Fibroblast of skin of right biceps (primary cell): Measurements from ENCODE around the gene STARD10.
"Not testable (repeated sequence)": the region's sequence is repeated elsewhere in the genome, so short reads cannot be mapped to it uniquely, and the experiment has no call there.

Experiments
- DNase-seq: peaks from one replicate; pipeline ENCODE4 v3.0.0-alpha.2; 2013

Gene STARD10

GRCh38 chr11:72826191-72826941, 32.5 kb upstream of the STARD10 start:
- no peak for DNase-seq

- DNase-seq, result no peak
Measured at GRCh38 chr11:72825661-72826060, 31.8 kb upstream of the STARD10 start.

GRCh38 chr11:72824811-72825505, 31.1 kb upstream of the STARD10 start:
- DNase-seq, result no peak

- no peak for DNase-seq
Measured at GRCh38 chr11:72824020-72824419, 30.2 kb upstream of the STARD10 start.

GRCh38 chr11:72823105-72823804, 29.4 kb upstream of the STARD10 start:
- DNase-seq, result no peak

- peak; percentile 87 for DNase-seq
Measured at GRCh38 chr11:72821920-72822799, 28.3 kb upstream of the STARD10 start.

- DNase-seq, result no peak
Measured at GRCh38 chr11:72821221-72821919, 27.5 kb upstream of the STARD10 start.

GRCh38 chr11:72820439-72821139, 26.7 kb upstream of the STARD10 start:
- no peak for DNase-seq

GRCh38 chr11:72818971-72819370, 25.1 kb upstream of the STARD10 start:
- peak; percentile 15 for DNase-seq

GRCh38 chr11:72817966-72818365, 24.1 kb upstream of the STARD10 start:
- no peak for DNase-seq

- DNase-seq, result peak; percentile 41
Measured at GRCh38 chr11:72816404-72816990, 22.6 kb upstream of the STARD10 start.

- DNase-seq, result no peak
Measured at GRCh38 chr11:72815110-72815618, 21.3 kb upstream of the STARD10 start.

- peak; percentile 85 for DNase-seq
Measured at GRCh38 chr11:72814286-72815109, 20.7 kb upstream of the STARD10 start, which contains the start of gene ATG16L2. TSS of gene ATG16L2 (plus strand) at chr11:72814411. CDS start at chr11:72814446, 35 bp downstream.

GRCh38 chr11:72813740-72814285, 20.0 kb upstream of the STARD10 start:
- peak; percentile 78 for DNase-seq

GRCh38 chr11:72812967-72813739, 19.3 kb upstream of the STARD10 start:
- DNase-seq, result peak; percentile 65

- DNase-seq, result no peak
Measured at GRCh38 chr11:72812604-72812966, 18.7 kb upstream of the STARD10 start.

GRCh38 chr11:72811686-72812085, 17.8 kb upstream of the STARD10 start:
- not testable (repeated sequence) for DNase-seq

- peak; percentile 74 for DNase-seq
Measured at GRCh38 chr11:72808331-72808798, 14.5 kb upstream of the STARD10 start.
